ENCODE data around the gene ELF3.
A peak's percentile ranks its signal among the peaks of the same experiment; 100 is the strongest.
"Not testable (repeated sequence)": the region's sequence is repeated elsewhere in the genome, so short reads cannot be mapped to it uniquely, and the experiment has no call there.

Gene ELF3

GRCh38 chr1:202034683-202035462, 24.5 kb downstream of the ELF3 start:
- DNase-seq (ENCODE audit: low read depth in 2 of 2): peak; percentile 81 to 83

DNA sequence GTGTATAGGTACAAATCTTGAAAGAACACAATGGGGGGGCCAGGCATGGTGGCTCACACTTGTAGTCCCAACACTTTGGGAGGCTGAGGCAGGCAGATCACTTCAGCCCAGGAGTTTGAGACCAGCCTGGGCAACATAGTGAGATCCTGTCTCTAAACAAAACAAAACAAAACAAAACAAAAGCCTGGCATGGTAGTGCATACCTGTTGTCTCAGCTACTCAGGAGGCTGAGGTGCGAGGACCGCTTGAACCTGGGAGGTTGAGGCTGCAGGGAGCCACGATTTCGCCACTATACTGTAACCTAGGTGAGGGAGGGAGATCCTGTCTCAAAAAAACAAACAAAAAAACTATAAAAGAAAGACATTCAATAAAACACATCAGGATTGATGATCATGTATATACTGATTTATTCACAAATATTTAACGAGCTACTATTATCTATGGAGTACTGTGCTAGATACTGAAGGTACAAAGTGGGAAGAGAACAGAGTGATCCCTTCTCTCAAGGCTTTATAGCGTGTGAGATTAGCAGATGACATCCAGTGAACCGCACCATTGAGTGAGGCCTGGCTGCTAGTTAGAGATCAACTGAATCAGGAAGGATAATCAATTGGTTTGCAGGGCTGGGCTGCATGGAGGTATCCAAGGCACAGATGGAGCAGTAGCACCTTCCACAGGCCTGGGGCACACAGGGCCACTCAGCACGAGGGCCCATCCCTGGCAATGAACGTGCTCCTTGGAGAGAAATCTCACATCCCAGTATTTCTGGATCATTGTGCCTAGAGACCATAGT, 26.4 kb downstream of the ELF3 start:
- DNase-seq (ENCODE audit: low read depth in 2 of 2): no peak

- DNase-seq (ENCODE audit: low read depth in 2 of 2): no peak
These were observed 27.4 kb downstream of the ELF3 start for GRCh38 chr1:202037706-202038296.

DNA sequence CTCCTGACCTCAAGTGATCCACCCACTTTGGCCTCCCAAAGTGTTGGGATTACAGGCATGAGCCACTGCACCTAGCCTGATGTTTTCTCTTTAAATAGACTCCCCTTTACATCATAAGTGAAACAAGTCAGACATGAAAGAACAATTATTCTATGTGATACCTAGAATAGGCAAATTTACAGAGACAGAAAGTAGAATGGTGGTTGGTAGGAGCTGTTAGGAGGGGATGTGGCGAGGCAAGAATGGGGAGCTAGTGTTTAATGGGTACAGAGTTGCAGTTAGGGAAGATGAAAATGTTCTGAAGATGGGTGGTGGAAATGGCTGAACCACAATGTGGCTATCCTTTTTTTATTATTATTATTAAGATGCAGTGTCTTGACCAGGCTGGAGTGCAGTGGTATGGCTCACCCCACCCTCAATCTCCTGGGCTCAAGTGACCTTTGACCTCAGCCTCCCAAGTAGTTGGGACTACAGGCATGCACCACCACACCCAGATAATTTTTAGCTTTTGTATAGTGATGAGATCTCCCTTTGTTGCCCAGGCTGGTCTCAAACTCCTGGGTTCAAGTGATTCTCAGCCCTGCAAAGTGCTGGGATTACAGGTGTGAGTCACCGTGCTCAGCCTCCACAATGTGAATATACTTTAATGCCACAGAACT, 28.4 kb downstream of the ELF3 start:
- DNase-seq (ENCODE audit: low read depth in 2 of 2): no peak

- no peak for DNase-seq (ENCODE audit: low read depth in 2 of 2)
These were observed 35.3 kb downstream of the ELF3 start for GRCh38 chr1:202045705-202046104.

GRCh38 chr1:202046227-202046626, 35.8 kb downstream of the ELF3 start:
- no peak for DNase-seq (ENCODE audit: low read depth in 2 of 2)

GRCh38 chr1:202046748-202047708, 36.6 kb downstream of the ELF3 start:
- DNase-seq (ENCODE audit: low read depth in 2 of 2): no peak

DNA sequence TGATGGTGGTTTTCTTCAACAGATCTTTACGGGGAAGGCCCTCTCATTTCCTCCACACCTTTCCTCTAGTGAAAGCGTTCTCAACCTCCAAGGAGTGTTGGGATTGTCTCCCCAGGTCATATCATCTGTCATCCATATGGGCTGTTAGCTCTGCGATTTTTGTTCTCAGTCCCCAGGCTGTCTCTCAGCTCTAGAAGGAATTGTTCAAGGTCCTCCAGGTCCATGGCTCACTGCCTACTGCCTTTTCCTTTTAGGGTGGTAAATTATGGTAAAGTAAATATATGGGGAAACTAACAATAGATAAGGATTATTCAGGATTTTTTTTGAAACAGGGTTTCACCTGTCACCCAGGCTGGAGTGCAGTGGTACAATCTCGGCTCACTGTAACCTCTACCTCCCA, 37.6 kb downstream of the ELF3 start:
- DNase-seq (ENCODE audit: low read depth in 2 of 2): no peak

DNA sequence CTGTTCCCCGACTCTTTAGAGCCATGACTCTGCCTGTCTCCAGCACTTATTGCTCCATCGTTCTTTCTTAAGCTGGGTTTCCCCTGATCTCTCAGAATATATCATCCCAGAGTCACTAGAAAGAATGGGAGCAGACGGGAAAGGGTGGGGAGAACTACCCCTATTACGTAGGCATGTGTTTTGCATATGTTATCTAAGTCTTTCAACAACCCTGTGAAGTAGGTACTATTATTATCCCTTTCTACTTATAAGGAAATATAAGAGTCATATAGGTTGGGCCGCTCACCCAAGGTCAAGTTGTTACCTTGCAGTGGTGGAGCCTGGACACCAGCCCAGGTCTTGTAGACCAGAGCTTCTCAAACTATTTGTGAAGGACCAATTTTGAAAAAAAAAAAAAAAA, 38.7 kb downstream of the ELF3 start:
- no peak for DNase-seq (ENCODE audit: low read depth in 2 of 2)

GRCh38 chr1:202054094-202054493, 43.7 kb downstream of the ELF3 start:
- DNase-seq (ENCODE audit: low read depth in 2 of 2): no peak

- DNase-seq (ENCODE audit: low read depth in 2 of 2): not testable (repeated sequence)
These were observed 44.3 kb downstream of the ELF3 start for GRCh38 chr1:202054673-202055072.

DNA sequence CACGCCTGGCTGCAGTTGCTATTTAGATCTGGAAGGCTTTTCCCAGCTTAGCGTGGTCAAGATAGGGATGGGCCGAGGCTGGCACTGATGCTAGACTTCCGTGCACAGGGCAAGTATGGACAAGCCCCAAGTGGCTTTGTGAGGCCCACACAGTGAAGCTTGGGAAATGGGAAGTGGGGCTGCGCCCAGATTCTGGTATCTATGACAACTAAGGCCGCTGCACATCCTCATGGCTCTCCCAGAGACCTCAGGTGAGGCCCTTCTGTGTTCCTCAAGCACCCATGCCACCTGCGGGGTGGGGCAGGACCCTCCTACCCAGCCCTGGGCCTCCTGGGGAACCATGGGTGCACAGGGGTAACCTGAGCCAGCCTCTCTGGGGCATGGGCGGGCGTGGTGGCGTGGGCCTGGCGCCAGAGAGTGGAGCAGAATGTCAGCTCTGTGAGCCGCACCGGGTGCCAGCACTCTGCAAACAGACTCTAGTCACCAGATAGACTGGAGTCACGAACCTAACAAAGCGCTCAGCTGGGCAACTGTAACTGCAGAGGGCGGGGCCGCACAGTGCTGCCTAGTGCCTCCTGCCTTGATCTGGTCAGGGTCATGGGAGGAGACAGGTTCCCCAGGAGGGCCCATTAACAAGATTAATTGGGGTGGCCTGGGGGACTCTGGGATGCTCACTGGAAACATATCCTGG, 46.4 kb downstream of the ELF3 start:
- DNase-seq (ENCODE audit: low read depth in 2 of 2): no peak

DNA sequence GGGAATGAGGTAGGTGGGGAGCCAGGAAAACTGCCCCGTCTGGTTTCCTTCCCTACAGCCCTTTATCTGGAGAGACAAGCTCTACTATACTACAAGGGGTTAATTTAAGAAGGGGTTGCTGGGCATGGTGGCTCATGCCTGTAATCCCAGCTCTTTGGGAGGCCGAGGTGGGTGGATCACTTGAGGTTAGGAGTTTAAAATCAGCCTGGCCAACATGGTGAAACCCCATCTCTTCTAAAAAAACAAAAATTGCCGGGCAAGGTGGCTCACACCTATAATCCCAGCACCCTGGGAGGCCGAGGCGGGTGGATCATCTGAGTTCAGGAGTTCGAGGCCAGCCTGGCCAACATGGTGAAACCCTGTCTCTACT, 46.9 kb downstream of the ELF3 start:
- DNase-seq (ENCODE audit: low read depth in 2 of 2): not testable (repeated sequence)

GRCh38 chr1:202058001-202058908, 47.9 kb downstream of the ELF3 start:
- DNase-seq (ENCODE audit: low read depth in 2 of 2): no peak

DNA sequence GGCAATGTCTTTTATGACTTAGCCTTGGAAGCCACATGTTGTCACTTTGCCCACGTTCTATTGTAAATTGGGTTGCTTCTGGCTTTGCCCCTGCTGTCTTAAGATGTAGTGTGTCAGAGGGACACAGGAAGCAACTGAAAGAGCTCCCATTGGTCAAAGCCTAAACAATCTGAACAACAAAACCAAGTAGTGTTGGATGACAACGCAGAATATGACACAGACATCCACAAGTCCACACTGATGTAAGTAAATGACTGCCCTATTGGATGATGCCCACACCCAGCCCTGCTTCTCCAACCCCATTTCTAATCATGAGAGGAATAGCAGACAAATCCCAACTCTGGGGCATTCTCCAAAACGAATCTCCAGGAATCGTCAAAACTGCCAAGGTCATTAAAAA, 50.7 kb downstream of the ELF3 start:
- DNase-seq (ENCODE audit: low read depth in 2 of 2): no peak

GRCh38 chr1:202061787-202062186, 51.4 kb downstream of the ELF3 start:
- not testable (repeated sequence) for DNase-seq (ENCODE audit: low read depth in 2 of 2)

DNA sequence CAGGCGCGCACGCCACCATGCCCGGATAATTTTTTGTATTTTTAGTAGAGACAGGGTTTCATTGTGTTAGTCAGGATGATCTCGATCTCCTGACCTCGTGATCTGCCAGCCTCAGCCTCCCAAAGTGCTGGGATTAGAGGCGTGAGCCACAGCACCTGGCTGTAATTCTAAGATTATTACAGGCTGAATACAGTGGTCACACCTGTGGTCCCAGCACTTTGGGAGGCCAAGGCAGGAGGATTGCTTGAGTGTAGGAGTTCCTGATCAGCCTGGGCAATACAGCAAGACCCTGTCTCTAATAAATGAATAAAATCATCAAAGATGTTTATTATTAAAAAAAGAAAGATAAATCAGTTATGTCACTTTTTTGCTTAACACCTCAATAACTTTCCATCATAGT, 52.2 kb downstream of the ELF3 start:
- not testable (repeated sequence) for DNase-seq (ENCODE audit: low read depth in 2 of 2)

DNA sequence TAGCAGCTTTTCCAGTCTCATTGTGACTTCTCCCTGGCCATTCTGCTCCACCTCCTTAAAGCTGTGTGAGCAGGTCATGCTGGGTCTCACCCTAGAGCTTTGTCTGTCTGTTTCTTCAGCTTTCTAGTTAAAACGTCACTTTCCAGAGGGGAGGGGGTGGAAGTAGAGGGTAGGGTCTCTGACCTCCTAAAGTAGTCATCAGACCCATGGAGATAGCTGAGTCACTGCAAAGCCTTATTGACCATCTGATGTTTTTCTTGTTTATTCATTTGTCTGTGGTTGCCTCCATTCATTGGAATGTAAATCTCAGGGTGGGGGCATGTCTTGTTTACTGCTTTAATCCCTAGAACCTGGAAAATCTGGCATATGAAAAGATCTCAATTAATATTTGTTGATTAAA, 52.7 kb downstream of the ELF3 start:
- DNase-seq (ENCODE audit: low read depth in 2 of 2): no peak

DNA sequence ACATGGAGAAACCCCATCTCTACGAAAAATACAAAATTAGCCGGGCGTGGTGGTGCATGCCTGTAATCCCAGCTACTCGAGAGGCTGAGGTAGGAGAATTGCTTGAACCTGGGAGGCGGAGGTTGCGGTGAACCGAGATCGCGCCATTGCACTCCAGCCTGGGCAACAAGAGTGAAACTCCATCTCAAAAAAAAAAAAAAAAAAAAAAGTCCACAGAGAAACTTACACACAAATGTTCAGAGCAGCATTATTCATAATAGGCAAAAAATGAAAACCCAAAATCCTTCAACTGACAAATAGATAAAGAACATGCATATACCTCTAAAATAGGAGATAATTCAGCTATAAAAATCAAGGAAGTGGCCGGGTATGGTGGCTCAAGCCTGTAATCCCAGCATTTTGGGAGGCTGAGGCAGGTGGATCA, 54.5 kb downstream of the ELF3 start:
- not testable (repeated sequence) for DNase-seq (ENCODE audit: low read depth in 2 of 2)

All from fibroblast of skin of left biceps (primary cell).